Measurements from ENCODE around the gene CLSTN3.

Gene CLSTN3

GRCh38 chr12:7129872-7130691, at the start of gene CLSTN3:
TSS of gene CLSTN3 (plus strand) at chr12:7130371. CDS start at chr12:7130649, 278 bp downstream.
- peak; percentile 100 for DNase-seq

- no peak for DNase-seq
These were observed 49.1 kb upstream of the CLSTN3 start for GRCh38 chr12:7081037-7081436.

- DNase-seq = no peak
These were observed 47.0 kb upstream of the CLSTN3 start for GRCh38 chr12:7083125-7083524.

GRCh38 chr12:7089196-7089871, 40.8 kb upstream of the CLSTN3 start:
- DNase-seq = no peak

GRCh38 chr12:7090222-7090998, 39.8 kb upstream of the CLSTN3 start:
- DNase-seq = no peak

GRCh38 chr12:7091171-7091570, 39.0 kb upstream of the CLSTN3 start:
- DNase-seq = no peak

- no peak for DNase-seq
These were observed 38.4 kb upstream of the CLSTN3 start for GRCh38 chr12:7091660-7092228.

GRCh38 chr12:7092229-7092985, 37.8 kb upstream of the CLSTN3 start, which contains the start of gene C1R:
TSS of gene C1R (minus strand) at chr12:7092445. CDS start at chr12:7092388, 57 bp downstream.
- peak; percentile 94 for DNase-seq

GRCh38 chr12:7092986-7093460, 37.1 kb upstream of the CLSTN3 start:
- DNase-seq = no peak

- no peak for DNase-seq
These were observed 36.7 kb upstream of the CLSTN3 start for GRCh38 chr12:7093486-7093885.

- DNase-seq = no peak
These were observed 36.3 kb upstream of the CLSTN3 start for GRCh38 chr12:7093892-7094291.

GRCh38 chr12:7096006-7096932, 33.9 kb upstream of the CLSTN3 start:
- DNase-seq = no peak

GRCh38 chr12:7096979-7097378, 33.2 kb upstream of the CLSTN3 start:
- DNase-seq = peak; percentile 99

GRCh38 chr12:7099290-7099996, 30.7 kb upstream of the CLSTN3 start:
- DNase-seq = peak; percentile 62

- peak; percentile 58 for DNase-seq
These were observed 29.9 kb upstream of the CLSTN3 start for GRCh38 chr12:7100239-7100638.

- DNase-seq = no peak
These were observed 29.0 kb upstream of the CLSTN3 start for GRCh38 chr12:7101047-7101693.

GRCh38 chr12:7101694-7102131, 28.5 kb upstream of the CLSTN3 start:
- DNase-seq = no peak

- DNase-seq = no peak
These were observed 27.6 kb upstream of the CLSTN3 start for GRCh38 chr12:7102582-7102981.

- no peak for DNase-seq
These were observed 26.2 kb upstream of the CLSTN3 start for GRCh38 chr12:7103837-7104584.

Data from NCI-H2171 treated with DMSO at 0.1 percent for 48 hours (cell line).